Measurements from ENCODE around the gene ANAPC1. TPM values are rescaled to one million over a fixed set of nuclear protein-coding genes. Genes with fewer than 3 reads are reported as not detected.
A peak's percentile ranks its signal among the peaks of the same experiment; 100 is the strongest.

Gene ANAPC1
- total and polyA plus RNA-seq, 10 of the 15 experiments (the other 5 are each of a cell fraction or from before 2014, with no cell fraction given): 10.0 to 108 (median 53.6) TPM

DNA sequence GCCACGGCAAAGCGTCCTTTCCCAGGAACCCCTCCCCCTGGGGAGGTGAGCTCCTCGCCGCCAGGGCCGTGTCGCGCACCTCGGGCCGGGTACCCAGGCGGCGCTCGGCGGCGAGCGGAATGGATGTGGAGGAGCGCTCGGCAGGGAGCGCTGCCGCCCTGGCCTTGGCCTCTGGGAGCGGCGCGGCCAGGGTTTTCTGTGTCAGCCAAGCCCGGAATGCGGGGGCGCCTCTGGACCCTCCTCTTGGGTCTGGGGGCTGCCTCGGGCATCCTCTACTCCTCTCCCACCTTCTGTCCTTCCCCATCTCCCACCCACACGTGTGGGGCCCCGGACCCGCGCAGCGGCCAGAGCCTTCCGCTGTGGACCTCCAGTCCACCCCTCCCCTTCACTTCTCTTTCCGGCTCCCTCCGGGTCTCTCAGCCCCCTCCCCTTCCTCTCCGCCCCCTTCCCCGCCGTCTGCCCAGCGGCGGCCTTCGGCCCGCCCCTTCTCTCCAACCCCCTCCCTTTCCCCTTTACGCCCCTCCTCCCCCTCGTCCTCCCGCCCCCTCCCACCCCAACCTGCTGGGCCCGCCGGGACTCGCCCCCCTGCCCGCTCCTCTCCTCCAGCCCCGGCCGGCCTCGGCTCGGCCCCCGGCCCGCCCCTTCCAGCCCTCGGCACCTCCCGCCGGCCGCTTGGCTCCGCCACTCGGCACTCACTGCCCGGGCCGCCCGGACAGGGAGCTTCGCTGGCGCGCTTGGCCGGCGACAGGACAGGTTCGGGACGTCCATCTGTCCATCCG, 14.1 kb upstream of the ANAPC1 start, which contains the start of gene MERTK (continued):
- TF ChIP-seq RELA (IDR thresholded peaks at IDR 0.05; ENCODE audit: borderline replicate concordance, partially characterized antibody): no peak
- TF ChIP-seq NRF1 (conservative IDR thresholded peaks at IDR 0.05; ENCODE audit: low read depth, low read length): no peak
- no peak for TF ChIP-seq SIX5 (IDR thresholded peaks at IDR 0.05; ENCODE audit: low read depth, low read length, severe bottlenecking)
- no peak for TF ChIP-seq SREBF2 (IDR thresholded peaks at IDR 0.05; ENCODE audit: low read length)
- no peak for TF ChIP-seq KDM1A (IDR thresholded peaks at IDR 0.05; ENCODE audit: borderline replicate concordance)
- no peak for TF ChIP-seq IRF4 (IDR thresholded peaks at IDR 0.05; ENCODE audit: low read depth, low read length)
- TF ChIP-seq, protein P1, sequence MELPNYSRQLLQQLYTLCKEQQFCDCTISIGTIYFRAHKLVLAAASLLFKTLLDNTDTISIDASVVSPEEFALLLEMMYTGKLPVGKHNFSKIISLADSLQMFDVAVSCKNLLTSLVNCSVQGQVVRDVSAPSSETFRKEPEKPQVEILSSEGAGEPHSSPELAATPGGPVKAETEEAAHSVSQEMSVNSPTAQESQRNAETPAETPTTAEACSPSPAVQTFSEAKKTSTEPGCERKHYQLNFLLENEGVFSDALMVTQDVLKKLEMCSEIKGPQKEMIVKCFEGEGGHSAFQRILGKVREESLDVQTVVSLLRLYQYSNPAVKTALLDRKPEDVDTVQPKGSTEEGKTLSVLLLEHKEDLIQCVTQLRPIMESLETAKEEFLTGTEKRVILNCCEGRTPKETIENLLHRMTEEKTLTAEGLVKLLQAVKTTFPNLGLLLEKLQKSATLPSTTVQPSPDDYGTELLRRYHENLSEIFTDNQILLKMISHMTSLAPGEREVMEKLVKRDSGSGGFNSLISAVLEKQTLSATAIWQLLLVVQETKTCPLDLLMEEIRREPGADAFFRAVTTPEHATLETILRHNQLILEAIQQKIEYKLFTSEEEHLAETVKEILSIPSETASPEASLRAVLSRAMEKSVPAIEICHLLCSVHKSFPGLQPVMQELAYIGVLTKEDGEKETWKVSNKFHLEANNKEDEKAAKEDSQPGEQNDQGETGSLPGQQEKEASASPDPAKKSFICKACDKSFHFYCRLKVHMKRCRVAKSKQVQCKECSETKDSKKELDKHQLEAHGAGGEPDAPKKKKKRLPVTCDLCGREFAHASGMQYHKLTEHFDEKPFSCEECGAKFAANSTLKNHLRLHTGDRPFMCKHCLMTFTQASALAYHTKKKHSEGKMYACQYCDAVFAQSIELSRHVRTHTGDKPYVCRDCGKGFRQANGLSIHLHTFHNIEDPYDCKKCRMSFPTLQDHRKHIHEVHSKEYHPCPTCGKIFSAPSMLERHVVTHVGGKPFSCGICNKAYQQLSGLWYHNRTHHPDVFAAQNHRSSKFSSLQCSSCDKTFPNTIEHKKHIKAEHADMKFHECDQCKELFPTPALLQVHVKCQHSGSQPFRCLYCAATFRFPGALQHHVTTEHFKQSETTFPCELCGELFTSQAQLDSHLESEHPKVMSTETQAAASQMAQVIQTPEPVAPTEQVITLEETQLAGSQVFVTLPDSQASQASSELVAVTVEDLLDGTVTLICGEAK (IDR thresholded peaks at IDR 0.05; ENCODE audit: borderline replicate concordance): no peak
- TF ChIP-seq BMI1 (IDR thresholded peaks at IDR 0.05; ENCODE audit: borderline replicate concordance): no peak
- TF ChIP-seq IKZF2 (IDR thresholded peaks at IDR 0.05): no peak; a peak in 1 of 4 replicates
- no peak for TF ChIP-seq SRF (IDR thresholded peaks at IDR 0.05; ENCODE audit: low read depth in 2 of 2, low read length in 2 of 2)
- TF ChIP-seq PAX8 (IDR thresholded peaks at IDR 0.05): no peak
- TF ChIP-seq ZNF274 (IDR thresholded peaks at IDR 0.05; ENCODE audit: insufficient read depth, insufficient read length): no peak
- no peak for TF ChIP-seq WRNIP1 (IDR thresholded peaks at IDR 0.05; ENCODE audit: borderline replicate concordance, low read depth, low read length)
- TF ChIP-seq, protein P2, sequence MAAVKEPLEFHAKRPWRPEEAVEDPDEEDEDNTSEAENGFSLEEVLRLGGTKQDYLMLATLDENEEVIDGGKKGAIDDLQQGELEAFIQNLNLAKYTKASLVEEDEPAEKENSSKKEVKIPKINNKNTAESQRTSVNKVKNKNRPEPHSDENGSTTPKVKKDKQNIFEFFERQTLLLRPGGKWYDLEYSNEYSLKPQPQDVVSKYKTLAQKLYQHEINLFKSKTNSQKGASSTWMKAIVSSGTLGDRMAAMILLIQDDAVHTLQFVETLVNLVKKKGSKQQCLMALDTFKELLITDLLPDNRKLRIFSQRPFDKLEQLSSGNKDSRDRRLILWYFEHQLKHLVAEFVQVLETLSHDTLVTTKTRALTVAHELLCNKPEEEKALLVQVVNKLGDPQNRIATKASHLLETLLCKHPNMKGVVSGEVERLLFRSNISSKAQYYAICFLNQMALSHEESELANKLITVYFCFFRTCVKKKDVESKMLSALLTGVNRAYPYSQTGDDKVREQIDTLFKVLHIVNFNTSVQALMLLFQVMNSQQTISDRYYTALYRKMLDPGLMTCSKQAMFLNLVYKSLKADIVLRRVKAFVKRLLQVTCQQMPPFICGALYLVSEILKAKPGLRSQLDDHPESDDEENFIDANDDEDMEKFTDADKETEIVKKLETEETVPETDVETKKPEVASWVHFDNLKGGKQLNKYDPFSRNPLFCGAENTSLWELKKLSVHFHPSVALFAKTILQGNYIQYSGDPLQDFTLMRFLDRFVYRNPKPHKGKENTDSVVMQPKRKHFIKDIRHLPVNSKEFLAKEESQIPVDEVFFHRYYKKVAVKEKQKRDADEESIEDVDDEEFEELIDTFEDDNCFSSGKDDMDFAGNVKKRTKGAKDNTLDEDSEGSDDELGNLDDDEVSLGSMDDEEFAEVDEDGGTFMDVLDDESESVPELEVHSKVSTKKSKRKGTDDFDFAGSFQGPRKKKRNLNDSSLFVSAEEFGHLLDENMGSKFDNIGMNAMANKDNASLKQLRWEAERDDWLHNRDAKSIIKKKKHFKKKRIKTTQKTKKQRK (IDR thresholded peaks at IDR 0.05; ENCODE audit: low read depth, low read length): no peak
- peak in 1 of 2 experiments; percentile 17; a peak in 1 of 3 replicates for TF ChIP-seq EGR1 (IDR thresholded peaks at IDR 0.05; ENCODE audit: borderline replicate concordance in 1 of 2, low read depth in 2 of 2, low read length in 2 of 2)
- no peak; the same call in 1 of the 2 replicates for TF ChIP-seq POLR2A (IDR thresholded peaks at IDR 0.05; ENCODE audit: low read depth, low read length)
- TF ChIP-seq CHD4 (IDR thresholded peaks at IDR 0.05): no peak
- no peak for TF ChIP-seq SMAD5 (IDR thresholded peaks at IDR 0.05; ENCODE audit: low read depth)
- TF ChIP-seq ETV6 (conservative IDR thresholded peaks at IDR 0.05 in 1 of 2, IDR thresholded peaks at IDR 0.05 in 1 of 2; ENCODE audit: borderline replicate concordance in 1 of 2, low read depth in 1 of 2): no peak
- TF ChIP-seq RUNX3 (IDR thresholded peaks at IDR 0.05; ENCODE audit: low read length): no peak
- TF ChIP-seq GATAD2B (conservative IDR thresholded peaks at IDR 0.05; ENCODE audit: low read depth): peak; percentile 45; the same call in 1 of the 2 replicates
- TF ChIP-seq ZNF217 (IDR thresholded peaks at IDR 0.05): no peak
- TF ChIP-seq TBL1XR1 (IDR thresholded peaks at IDR 0.05; ENCODE audit: low read depth, low read length): no peak
- no peak for TF ChIP-seq NFYA (IDR thresholded peaks at IDR 0.05; ENCODE audit: borderline replicate concordance, low read depth, low read length)

Data from GM12878 (cell line).